Measurements from ENCODE around the gene GAL3ST2. TPM values are rescaled to one million over a fixed set of nuclear protein-coding genes. Genes with fewer than 3 reads are reported as not detected.

Gene GAL3ST2
- total RNA-seq: not detected in 2 replicates

DNA sequence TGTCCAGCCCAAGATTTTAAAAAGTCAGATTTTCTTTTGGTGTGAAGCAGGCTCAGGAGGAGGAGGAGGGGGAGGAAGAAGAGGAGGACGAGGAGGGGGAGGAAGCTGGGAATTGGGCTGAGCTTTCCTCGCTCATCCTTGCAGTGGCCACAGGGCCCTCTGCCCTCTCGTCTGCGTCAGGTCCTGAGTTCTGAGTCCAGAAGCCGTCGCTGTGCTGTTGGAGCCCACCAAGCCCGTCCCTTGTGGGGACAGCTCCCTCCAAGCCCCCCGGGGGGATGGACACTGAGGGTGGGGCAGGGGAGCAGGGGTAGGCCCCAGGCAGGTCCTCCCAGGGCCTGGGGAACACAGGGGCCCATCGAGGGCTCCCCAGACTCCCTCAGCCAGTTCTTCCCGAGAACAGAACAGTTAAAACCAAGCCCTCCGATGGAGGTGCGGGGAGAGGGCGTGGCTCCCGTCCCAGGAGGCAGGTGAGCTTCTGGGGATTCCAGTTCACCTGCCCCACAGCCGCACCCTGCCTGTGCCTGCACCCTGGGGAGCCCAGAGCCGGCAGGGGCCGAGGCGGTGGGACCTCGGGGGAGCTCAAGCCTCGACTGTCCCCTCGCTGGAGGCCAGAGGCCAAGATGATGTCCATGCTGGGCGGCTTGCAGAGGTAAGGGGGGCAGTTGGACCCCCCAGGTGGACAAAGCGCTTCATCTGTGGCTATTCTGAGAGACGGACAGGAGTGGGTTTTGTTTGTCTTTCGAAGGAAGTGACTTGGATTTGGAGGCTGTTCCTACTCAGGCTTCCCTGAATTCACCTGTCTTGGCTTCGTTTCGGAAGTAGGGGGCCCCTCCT is at the start of gene GAL3ST2:
Gene GAL3ST2, plus strand, starts transcription at position 487 of the 834 bp plus-strand sequence. Its CDS starts 134 bp downstream, at position 621.

DNA sequence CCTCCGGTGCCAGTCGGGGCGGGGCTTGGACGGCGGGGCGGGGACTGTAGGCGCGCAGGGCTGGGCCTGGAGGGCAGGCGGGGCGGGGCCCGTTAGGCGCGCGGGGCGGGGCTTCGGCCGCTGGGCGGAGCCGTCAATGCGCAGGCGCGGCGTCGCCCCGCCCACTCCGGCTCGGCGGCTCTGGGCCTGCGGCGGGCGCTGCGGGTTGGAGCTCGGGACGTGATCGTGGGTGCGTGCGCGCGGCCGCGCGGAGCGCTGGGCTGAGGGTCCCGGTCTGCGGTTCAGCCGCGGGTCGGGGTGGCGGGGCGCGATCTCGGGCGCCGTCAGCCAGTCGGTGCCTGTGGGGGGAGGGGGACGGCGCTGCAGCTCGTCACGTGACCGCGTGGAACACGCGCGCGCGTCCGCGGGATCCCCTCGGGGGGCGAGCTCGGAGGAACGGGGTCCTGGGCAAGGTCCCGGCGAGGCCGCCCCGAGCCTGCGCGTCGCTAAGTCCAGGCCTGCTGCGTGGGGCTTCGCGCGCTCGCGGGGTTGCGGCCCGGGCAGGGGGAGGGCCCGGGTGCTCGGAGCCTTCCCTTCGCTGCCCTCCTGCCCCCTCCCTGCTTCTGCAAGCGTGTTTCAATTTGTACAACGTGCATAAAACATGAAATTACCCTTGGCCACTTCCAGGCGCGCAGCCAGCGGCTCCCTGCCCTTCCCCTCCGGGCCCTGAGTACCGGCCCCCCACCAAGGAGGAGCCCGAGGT is 42.0 kb upstream of the GAL3ST2 start, which contains the start of gene D2HGDH:
Gene D2HGDH, plus strand, starts transcription at position 164 of the 742 bp plus-strand sequence. CDS start 595 bp downstream, outside the sequence.

DNA sequence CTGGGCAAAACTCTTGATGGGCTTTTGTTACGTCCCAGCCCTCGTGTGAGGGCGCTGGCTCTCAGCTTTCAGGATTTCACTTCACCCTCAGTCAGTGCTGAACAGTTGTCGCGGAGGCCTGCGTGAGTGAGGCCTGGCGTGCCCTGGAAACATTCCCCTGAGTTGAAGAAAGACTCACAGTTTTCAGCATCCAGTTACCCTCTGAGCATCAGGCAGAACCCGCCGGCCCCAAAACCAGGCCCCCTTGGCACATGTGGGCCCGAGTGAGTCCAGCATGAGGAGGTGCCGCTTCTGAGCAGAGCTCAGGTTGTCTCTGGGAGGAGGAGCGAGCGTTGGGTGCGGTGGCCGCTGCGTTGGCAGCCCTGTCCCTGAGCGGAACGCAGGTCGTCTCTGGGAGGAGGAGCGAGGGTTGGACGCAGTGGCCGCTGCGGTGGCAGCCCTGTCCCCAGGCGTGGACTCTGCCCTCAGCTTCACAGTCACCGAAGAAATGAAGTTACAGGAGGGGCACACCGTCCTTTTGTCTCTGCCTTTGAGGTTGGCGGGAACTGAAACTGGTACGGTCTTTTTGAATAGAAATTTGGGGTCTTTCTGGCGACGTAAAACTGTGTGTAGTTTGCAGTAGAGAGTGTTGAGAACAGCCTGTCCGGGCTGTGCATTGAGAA is 32.2 kb downstream of the GAL3ST2 start, which contains the start of gene NEU4:
Gene NEU4, plus strand, starts transcription at position 473 of the 662 bp plus-strand sequence. CDS start 5,292 bp downstream, outside the sequence.

Other genes starting within 250 kb of the GAL3ST2 start
- gene BOK, start 218.1 kb upstream of the GAL3ST2 start, total RNA-seq: 36.3 and 41.2 TPM in 2 replicates
- gene THAP4, start 139.7 kb upstream of the GAL3ST2 start, total RNA-seq: 52.6 and 67.6 TPM in 2 replicates
- gene ATG4B, start 139.1 kb upstream of the GAL3ST2 start, total RNA-seq: 58.7 and 61.1 TPM in 2 replicates
- 37.5 and 82.9 TPM in 2 replicates for gene DTYMK, start 90.0 kb upstream of the GAL3ST2 start, total RNA-seq
- 9.8 and 18.5 TPM in 2 replicates for gene ING5, start 74.8 kb upstream of the GAL3ST2 start, total RNA-seq
- gene D2HGDH, start 42.2 kb upstream of the GAL3ST2 start, total RNA-seq: 8.9 and 11.6 TPM in 2 replicates
- gene NEU4, start 32.4 kb downstream of the GAL3ST2 start, total RNA-seq: not detected in 2 replicates
- gene PDCD1, start 82.1 kb downstream of the GAL3ST2 start, total RNA-seq: not detected in 2 replicates
- not detected in 2 replicates for gene RTP5, start 92.9 kb downstream of the GAL3ST2 start, total RNA-seq